Smooth muscle cell (in vitro differentiated cells): Measurements from ENCODE around the gene ANKRD44. TPM values are rescaled to one million over a fixed set of nuclear protein-coding genes. Genes with fewer than 3 reads are reported as not detected.

Source experiments
- DNase-seq: peaks from one replicate; lab custom pipeline; 2025; ENCODE audit not compliant: unreplicated experiment; lab: John Stamatoyannopoulos, UW
- H2AFZ ChIP-seq: fragments of 200-600 bp; sonication (generic); 2 replicates; pipeline ENCODE4 v1.6.0; 2016; ENCODE audit warnings: antibody characterized with exemption, low read depth, mild to moderate bottlenecking
- H3F3A ChIP-seq: fragments of 200-600 bp; sonication (generic); 2 replicates; pipeline ENCODE4 v1.6.0; 2017; ENCODE audit warnings: antibody characterized with exemption, low read depth
- H3K27ac ChIP-seq: fragments of 200-600 bp; sonication (generic); 2 replicates; pipeline ENCODE4 v1.5.1; 2016; ENCODE audit warnings: low read depth, mild to moderate bottlenecking
- H3K27me3 ChIP-seq: fragments of 200-600 bp; sonication (generic); 2 replicates; pipeline ENCODE4 v1.6.1; 2016; ENCODE audit warnings: low read depth, mild to moderate bottlenecking
- H3K36me3 ChIP-seq: fragments of 200-600 bp; sonication (generic); 2 replicates; pipeline ENCODE4 v1.5.1; 2016; ENCODE audit warnings: low read depth
- H3K4me1 ChIP-seq: fragments of 200-600 bp; sonication (generic); 2 replicates; pipeline ENCODE4 v1.5.1; 2016; ENCODE audit warnings: low read depth
- H3K4me2 ChIP-seq: fragments of 200-600 bp; sonication (generic); 2 replicates; pipeline ENCODE4 v1.6.0; 2016; ENCODE audit warnings: mild to moderate bottlenecking
- H3K4me3 ChIP-seq: fragments of 200-600 bp; sonication (generic); 2 replicates; pipeline ENCODE4 v1.5.1; 2016; ENCODE audit warnings: mild to moderate bottlenecking
- H3K79me2 ChIP-seq: fragments of 200-600 bp; sonication (generic); 2 replicates; pipeline ENCODE4 v1.6.0; 2016; ENCODE audit warnings: low read depth, mild to moderate bottlenecking
- H3K9ac ChIP-seq: fragments of 200-600 bp; sonication (generic); 2 replicates; pipeline ENCODE4 v1.6.0; 2016; ENCODE audit warnings: low read depth
- H3K9me3 ChIP-seq: fragments of 200-600 bp; sonication (generic); replicated peaks from 2 replicates; pipeline ENCODE4 v1.5.1; 2016; ENCODE audit warnings: low read depth
- H4K20me1 ChIP-seq: fragments of 200-600 bp; sonication (generic); 2 replicates; pipeline ENCODE4 v1.6.0; 2016; ENCODE audit warnings: low read depth
- WGBS: methylation state at CpG from one replicate; pipeline ENCODE4 v1.1.7; 2016; ENCODE audit warnings: low lambda C conversion rate; 5-methylcytosine and 5-hydroxymethylcytosine counted together
- polyA plus RNA-seq: library from polyadenylated mRNA; unstranded; fragments of >200 nt; fragmentation: Nextera tagmentation; extraction: Ambion mirVana; gene quantifications from 2 replicates; pipeline ENCODE4 v1.2.1, GENCODE V29; 2016
- total RNA-seq: library from RNA; depleted of rRNA; stranded (reverse); fragments of >200 nt; gene quantifications from 2 replicates; pipeline ENCODE4 v1.2.3, GENCODE V29; 2014
- TF ChIP-seq, protein P1 (sequence below): fragments of 200-600 bp; sonication (generic); IDR thresholded peaks from 2 replicates; pipeline ENCODE4 v1.5.1; 2017; ENCODE audit warnings: borderline replicate concordance, mild to moderate bottlenecking, antibody characterized with exemption; ENCODE audit not compliant: insufficient read depth, poor library complexity, severe bottlenecking

ANKRD44 gene
- total and polyA plus RNA-seq, 2 experiments from 2014 or later = 3.6 to 5.5 TPM

DNA sequence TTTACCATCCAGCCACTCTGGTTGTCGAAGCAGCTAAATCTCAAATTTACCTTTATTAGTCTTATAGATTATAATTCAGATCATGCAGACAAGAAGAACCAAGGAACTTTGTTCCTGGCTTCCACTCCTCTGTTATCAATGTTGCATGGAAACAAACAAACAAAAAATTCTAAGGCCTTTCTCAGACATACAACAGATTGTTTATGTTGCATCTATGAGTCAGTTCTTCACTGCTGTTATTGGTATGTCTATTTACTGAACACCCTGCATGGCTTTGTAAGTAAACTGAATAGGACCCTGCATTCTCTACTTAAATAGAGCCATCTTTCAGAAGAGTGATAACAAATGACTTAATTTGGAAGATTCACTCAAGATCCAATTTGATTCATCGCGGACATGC is 1.6 kb upstream of the ANKRD44 start:
- Histone ChIP-seq H3K27me3 (no peaks in the 10 kb centered on the region), H3K4me3 (no peak overlapping the region), H3K27ac (peak overlapping the region; percentile 67), H3F3A (peaks cover 13% of the 10 kb centered on the region), H4K20me1 (no peaks in the 10 kb centered on the region), H3K79me2 (no peaks in the 10 kb centered on the region), H3K9ac (peak overlapping the region; percentile 41), H2AFZ (no peak overlapping the region), H3K36me3 (no peaks in the 10 kb centered on the region), H3K4me1 (peaks cover 10% of the 10 kb centered on the region), H3K4me2 (peak overlapping the region; percentile 85), H3K9me3 (no peaks in the 10 kb centered on the region)
- no peak for DNase-seq
- TF ChIP-seq, protein P1, sequence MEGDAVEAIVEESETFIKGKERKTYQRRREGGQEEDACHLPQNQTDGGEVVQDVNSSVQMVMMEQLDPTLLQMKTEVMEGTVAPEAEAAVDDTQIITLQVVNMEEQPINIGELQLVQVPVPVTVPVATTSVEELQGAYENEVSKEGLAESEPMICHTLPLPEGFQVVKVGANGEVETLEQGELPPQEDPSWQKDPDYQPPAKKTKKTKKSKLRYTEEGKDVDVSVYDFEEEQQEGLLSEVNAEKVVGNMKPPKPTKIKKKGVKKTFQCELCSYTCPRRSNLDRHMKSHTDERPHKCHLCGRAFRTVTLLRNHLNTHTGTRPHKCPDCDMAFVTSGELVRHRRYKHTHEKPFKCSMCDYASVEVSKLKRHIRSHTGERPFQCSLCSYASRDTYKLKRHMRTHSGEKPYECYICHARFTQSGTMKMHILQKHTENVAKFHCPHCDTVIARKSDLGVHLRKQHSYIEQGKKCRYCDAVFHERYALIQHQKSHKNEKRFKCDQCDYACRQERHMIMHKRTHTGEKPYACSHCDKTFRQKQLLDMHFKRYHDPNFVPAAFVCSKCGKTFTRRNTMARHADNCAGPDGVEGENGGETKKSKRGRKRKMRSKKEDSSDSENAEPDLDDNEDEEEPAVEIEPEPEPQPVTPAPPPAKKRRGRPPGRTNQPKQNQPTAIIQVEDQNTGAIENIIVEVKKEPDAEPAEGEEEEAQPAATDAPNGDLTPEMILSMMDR = no peak
- 81% methylated on average over 3 of the region's 3 CpGs for WGBS

DNA sequence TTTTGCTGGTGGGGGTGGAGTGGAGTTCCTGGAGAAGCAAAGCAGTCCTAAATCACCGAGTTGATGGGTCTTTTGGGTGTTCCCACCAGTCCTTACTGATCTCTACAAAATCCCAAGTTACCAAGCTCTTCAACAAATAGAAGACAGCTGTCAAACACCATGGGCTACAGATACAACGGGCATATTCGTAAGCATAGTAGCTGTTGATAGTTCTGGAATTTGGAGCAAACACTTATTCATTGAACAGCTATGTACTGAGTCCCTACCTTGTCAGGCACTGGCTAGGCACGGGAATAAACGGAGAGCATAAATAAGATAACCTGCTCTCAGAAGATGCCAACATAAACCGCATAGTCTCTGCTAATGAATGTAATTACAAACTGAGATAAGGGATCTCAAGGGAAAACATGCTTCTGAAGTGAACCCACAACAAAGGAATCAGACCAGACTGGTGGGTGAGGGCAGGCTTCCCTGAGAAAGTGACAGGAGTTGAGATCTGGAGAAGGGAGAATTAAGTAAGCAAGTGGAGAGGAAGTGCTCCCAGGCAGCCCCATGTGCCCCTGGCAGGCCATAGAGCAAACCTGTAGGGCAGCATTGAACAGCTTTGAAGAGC is 947 bp upstream of the ANKRD44 start:
- H4K20me1 ChIP-seq = no peaks in the 10 kb centered on the region
- H3K9me3 ChIP-seq = no peaks in the 10 kb centered on the region
- H2AFZ ChIP-seq = peak overlapping the region; percentile 96
- H3K4me3 ChIP-seq = peak overlapping the region; percentile 75
- H3K27me3 ChIP-seq = no peaks in the 10 kb centered on the region
- no peaks in the 10 kb centered on the region for H3K36me3 ChIP-seq
- H3K27ac ChIP-seq = peak overlapping the region; percentile 67
- no peaks in the 10 kb centered on the region for H3K79me2 ChIP-seq
- H3K4me1 ChIP-seq = peaks cover 10% of the 10 kb centered on the region
- no peak for DNase-seq
- peak overlapping the region; percentile 41 for H3K9ac ChIP-seq
- H3K4me2 ChIP-seq = peak overlapping the region; percentile 85
- TF ChIP-seq, protein P1 = no peak
- peaks cover 13% of the 10 kb centered on the region for H3F3A ChIP-seq
- 19% methylated on average over 6 of the region's 6 CpGs for WGBS

- H3F3A ChIP-seq = peaks cover 13% of the 10 kb centered on the region
- peaks cover 10% of the 10 kb centered on the region for H3K4me1 ChIP-seq
- peak overlapping the region; percentile 85 for H3K4me2 ChIP-seq
- no peaks in the 10 kb centered on the region for H3K36me3 ChIP-seq
- no peaks in the 10 kb centered on the region for H3K27me3 ChIP-seq
- no peaks in the 10 kb centered on the region for H3K9me3 ChIP-seq
- WGBS = 3% methylated on average over 22 of the region's 22 CpGs
- peak overlapping the region; percentile 96 for H2AFZ ChIP-seq
- TF ChIP-seq, protein P1 = peak; percentile 1
- H3K79me2 ChIP-seq = no peaks in the 10 kb centered on the region
- H3K27ac ChIP-seq = peak overlapping the region; percentile 67
- H3K4me3 ChIP-seq = peak overlapping the region; percentile 75
- no peak for DNase-seq
- H4K20me1 ChIP-seq = no peaks in the 10 kb centered on the region
- peak overlapping the region; percentile 33 for H3K9ac ChIP-seq
These were observed 424 bp upstream of the ANKRD44 start for GRCh38 chr2:197310987-197311420.
